Fibroblast of lung (primary cell): ENCODE data around the gene GNGT2.
"Not testable (repeated sequence)": the region's sequence is repeated elsewhere in the genome, so short reads cannot be mapped to it uniquely, and the experiment has no call there.

Experiments used
- CTCF ChIP-seq, 2 donors: IDR thresholded peaks in 1 of 2; conservative IDR thresholded peaks in 1 of 2; 1 replicate in 1 of 2; 2 replicates in 1 of 2; pipeline ENCODE4 v1.5.1; 2011 to 2012; ENCODE audit warnings: low read length in 2 of 2, control low read depth in 1 of 2, inconsistent platforms in 1 of 2, low read depth in 1 of 2, mild to moderate bottlenecking in 1 of 2
- EZH2 ChIP-seq: IDR thresholded peaks from 2 replicates; pipeline ENCODE4 v1.5.1; 2012; ENCODE audit warnings: low read length, control low read depth, mild to moderate bottlenecking; ENCODE audit errors: missing control alignments

- TF ChIP-seq EZH2; CTCF (conservative IDR thresholded peaks at IDR 0.05 in 1 of 2, IDR thresholded peaks at IDR 0.05 in 1 of 2; ENCODE audit: low read depth in 1 of 2, low read length in 2 of 2): not testable (repeated sequence)
Measured at GRCh38 chr17:49175978-49176377, 34.4 kb downstream of the GNGT2 start.
